ENCODE data around the gene PPFIBP1. TPM values are rescaled to one million over a fixed set of nuclear protein-coding genes. Genes with fewer than 3 reads are reported as not detected.

PPFIBP1 gene
- total RNA-seq, 2 donors from 2014 or later = 65.2 to 66.0 TPM

DNA sequence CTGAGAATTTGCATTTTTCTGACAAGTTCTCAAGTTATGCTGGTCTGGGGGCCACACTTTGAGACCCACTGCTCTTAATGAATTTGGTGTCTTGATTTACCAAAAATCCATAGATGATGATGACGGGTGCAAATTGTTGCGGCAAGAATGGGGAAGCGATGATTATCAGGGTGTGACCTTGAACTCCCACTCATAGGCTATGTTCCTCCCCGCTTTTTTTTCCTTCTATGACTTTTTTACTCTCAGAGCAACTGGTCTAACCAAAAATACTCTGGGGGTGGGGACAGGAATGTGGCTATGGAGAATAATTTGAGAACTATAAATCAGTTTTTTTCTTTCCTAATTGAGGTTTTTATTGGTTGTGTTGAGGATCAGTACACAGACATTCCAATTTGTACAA, 83.6 kb downstream of the PPFIBP1 start:
- Histone ChIP-seq H3K4me1 (peaks cover 0 to 31% of the 10 kb centered on the region in 2 donors), H3K27ac (no peak overlapping the region), H3K4me3 (no peak overlapping the region), H3K27me3 (no peaks in the 10 kb centered on the region), H3K9me3 (no peaks in the 10 kb centered on the region), H3K36me3 (no peaks in the 10 kb centered on the region)
- DNase-seq (ENCODE audit: low spot score) = no peak
- TF ChIP-seq, protein P1, sequence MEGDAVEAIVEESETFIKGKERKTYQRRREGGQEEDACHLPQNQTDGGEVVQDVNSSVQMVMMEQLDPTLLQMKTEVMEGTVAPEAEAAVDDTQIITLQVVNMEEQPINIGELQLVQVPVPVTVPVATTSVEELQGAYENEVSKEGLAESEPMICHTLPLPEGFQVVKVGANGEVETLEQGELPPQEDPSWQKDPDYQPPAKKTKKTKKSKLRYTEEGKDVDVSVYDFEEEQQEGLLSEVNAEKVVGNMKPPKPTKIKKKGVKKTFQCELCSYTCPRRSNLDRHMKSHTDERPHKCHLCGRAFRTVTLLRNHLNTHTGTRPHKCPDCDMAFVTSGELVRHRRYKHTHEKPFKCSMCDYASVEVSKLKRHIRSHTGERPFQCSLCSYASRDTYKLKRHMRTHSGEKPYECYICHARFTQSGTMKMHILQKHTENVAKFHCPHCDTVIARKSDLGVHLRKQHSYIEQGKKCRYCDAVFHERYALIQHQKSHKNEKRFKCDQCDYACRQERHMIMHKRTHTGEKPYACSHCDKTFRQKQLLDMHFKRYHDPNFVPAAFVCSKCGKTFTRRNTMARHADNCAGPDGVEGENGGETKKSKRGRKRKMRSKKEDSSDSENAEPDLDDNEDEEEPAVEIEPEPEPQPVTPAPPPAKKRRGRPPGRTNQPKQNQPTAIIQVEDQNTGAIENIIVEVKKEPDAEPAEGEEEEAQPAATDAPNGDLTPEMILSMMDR (IDR thresholded peaks at IDR 0.05) = no peak

DNA sequence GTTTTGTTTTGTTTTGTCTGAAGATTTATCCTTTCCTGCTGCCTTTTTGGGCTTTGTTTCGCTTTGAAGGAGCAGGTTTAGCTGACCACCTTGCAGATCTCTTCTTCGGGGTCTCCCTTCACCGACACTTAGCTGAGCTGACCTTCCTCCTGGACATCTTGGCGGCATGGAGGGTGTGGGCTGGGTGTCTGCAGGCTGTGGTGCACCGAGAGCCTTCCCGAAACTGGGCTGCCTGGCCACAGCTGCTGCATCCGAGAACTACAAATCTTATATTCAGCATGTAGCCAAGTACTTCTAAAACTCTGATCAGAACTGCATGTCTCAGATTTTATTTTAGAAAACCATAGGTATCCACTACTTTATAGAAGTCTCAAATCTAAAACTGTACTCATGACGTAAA, 84.9 kb downstream of the PPFIBP1 start:
- Histone ChIP-seq H3K27ac (peak overlapping the region in 1 of 2 donors; percentile 7), H3K36me3 (no peaks in the 10 kb centered on the region), H3K4me3 (peak overlapping the region in 1 of 2 donors; percentile 25), H3K4me1 (peaks cover 0 to 31% of the 10 kb centered on the region in 2 donors), H3K9me3 (no peaks in the 10 kb centered on the region), H3K27me3 (no peaks in the 10 kb centered on the region)
- TF ChIP-seq, protein P1 (IDR thresholded peaks at IDR 0.05) = no peak
- DNase-seq (ENCODE audit: low spot score) = no peak

DNA sequence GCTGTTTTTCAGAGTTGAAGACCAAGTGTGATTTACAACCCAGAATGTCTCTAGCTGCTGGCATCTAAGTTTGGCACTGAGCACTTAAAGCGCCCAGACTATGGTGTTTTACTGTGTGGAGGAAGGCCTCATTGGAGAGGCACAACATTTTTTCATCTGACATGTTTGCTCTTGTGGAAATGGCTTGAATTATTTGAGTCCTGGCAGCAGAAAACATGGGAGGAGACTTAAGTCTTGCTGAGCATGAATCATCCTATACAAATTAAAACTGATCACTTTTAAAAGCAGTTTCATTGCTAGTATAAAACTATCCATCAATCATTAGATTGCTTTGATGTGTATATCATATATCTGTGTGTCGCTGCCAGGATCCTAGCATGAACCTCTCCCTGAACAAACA, 86.4 kb downstream of the PPFIBP1 start:
- DNase-seq (ENCODE audit: low spot score) = no peak
- peaks cover 0 to 33% of the 10 kb centered on the region in 2 donors for H3K4me1 ChIP-seq
- no peaks in the 10 kb centered on the region for H3K27me3 ChIP-seq
- no peak overlapping the region for H3K4me3 ChIP-seq
- TF ChIP-seq, protein P1 (IDR thresholded peaks at IDR 0.05) = no peak
- no peaks in the 10 kb centered on the region for H3K9me3 ChIP-seq
- H3K27ac ChIP-seq = no peak overlapping the region
- no peaks in the 10 kb centered on the region for H3K36me3 ChIP-seq

DNA sequence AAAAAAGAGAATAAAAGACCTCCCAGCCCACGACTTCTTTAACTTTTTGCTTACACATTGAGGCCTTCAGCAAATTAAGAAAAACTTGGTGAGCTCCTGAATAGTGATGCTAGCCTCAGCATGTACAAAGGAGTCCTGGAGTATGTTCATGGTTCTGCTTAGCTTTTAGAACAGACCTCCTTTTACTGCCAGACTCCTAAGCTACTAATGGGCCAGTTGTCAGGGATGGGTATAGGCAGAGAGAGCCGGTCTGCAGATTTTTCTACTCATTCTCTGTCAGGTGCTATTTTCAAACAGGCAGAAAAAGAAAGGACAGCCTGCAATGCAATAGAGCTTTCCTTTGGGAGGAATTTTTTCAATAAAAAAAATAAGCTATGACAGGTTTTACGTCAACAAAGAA, 90.4 kb downstream of the PPFIBP1 start:
- no peak overlapping the region for H3K4me3 ChIP-seq
- H3K27me3 ChIP-seq = no peaks in the 10 kb centered on the region
- H3K36me3 ChIP-seq = no peaks in the 10 kb centered on the region
- no peak for DNase-seq (ENCODE audit: low spot score)
- H3K9me3 ChIP-seq = no peaks in the 10 kb centered on the region
- TF ChIP-seq, protein P1 (IDR thresholded peaks at IDR 0.05) = no peak
- H3K4me1 ChIP-seq = peaks cover 0 to 57% of the 10 kb centered on the region in 2 donors
- no peak overlapping the region for H3K27ac ChIP-seq

GRCh38 chr12:27614866-27615265, 90.9 kb downstream of the PPFIBP1 start:
- Histone ChIP-seq H3K4me1 (peaks cover 0 to 57% of the 10 kb centered on the region in 2 donors), H3K4me3 (no peak overlapping the region), H3K36me3 (no peaks in the 10 kb centered on the region), H3K9me3 (no peaks in the 10 kb centered on the region), H3K27me3 (no peaks in the 10 kb centered on the region), H3K27ac (no peak overlapping the region)
- TF ChIP-seq, protein P1 (IDR thresholded peaks at IDR 0.05) = no peak
- DNase-seq (ENCODE audit: low spot score) = no peak

DNA sequence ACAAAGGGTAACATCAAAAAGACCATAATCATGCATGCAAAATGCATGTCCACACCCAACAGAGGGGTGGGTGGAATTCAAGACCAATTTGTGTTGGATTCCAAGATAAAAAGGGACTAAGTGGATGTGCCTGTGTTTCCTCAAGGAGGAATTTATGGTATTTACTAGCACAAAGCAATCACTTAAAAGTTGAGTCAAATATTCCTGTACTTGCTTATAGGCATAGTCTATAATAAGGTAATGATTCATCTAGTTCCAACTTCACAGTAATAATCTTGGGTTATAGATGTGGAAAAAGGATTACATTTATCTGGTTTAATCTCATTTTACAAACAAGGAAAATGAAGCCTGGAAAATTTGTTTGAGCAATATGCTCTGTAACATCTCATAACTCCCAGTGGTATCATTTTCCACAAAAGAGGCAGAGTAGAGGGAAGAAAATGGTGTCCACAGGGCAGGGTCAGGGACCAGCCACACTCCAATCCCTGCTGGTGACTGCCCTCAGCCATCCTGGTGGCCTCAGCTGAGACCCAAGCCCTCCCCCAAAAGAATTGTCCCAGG, 91.4 kb downstream of the PPFIBP1 start:
- Histone ChIP-seq H3K9me3 (no peaks in the 10 kb centered on the region), H3K36me3 (no peaks in the 10 kb centered on the region), H3K27ac (no peak overlapping the region), H3K4me3 (no peak overlapping the region), H3K27me3 (no peaks in the 10 kb centered on the region), H3K4me1 (peaks cover 0 to 57% of the 10 kb centered on the region in 2 donors)
- TF ChIP-seq, protein P1 (IDR thresholded peaks at IDR 0.05) = no peak
- DNase-seq (ENCODE audit: low spot score) = no peak
